NT2/D1 (cell line): ENCODE measurements around the gene STEAP4.

Experiments
- SUZ12 ChIP-seq: IDR thresholded peaks from 2 replicates; pipeline ENCODE4 v1.6.1; 2011; ENCODE audit not compliant: insufficient read length, insufficient read depth; ENCODE audit errors: extremely low read depth
- YY1 ChIP-seq: IDR thresholded peaks from 2 replicates; pipeline ENCODE4 v1.6.1; 2011; ENCODE audit not compliant: insufficient read length, insufficient read depth

DNA sequence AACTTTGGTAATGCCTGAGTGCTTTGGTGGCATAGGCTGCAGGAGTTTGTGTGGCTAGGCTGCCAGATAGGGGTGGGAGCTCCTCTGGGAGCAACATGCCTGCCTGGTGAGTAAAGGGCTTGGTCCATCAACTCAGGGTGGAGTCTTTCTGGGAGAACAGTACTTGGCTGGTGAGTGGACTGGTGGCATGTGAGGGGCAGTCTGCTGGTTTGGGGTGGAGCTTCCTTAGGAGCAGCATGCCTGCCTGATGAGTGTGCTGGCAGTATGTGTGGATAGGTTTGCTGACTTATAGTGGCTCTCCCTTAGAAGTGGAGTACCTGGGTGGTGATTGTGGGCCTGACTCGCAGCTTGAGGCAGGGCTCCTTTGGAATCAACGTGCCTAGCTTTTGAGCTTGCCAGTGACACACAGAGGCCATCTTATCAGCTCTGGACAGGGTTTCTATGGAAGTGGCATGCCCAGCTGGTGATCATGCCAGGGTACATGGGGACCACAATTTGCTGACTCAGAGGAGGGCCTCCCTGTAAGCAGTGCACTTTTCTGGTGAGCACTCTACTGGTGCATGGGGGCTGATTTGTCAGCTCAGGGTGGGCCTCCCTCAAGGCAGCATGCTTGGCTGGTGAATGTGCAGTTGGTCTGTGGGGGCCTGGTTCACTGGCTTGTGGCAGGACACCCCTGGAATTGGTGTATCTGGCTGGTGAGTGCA, 51.8 kb downstream of the STEAP4 start:
- TF ChIP-seq SUZ12 (no peak), YY1 (no peak)
